SHP77 (cell line): Measurements from ENCODE around the gene CEP70.

Source experiments
- DNase-seq, 2 experiments: peaks; one replicate each; lab custom pipeline; 2025; lab: John Stamatoyannopoulos, UW

The CEP70 gene

DNA sequence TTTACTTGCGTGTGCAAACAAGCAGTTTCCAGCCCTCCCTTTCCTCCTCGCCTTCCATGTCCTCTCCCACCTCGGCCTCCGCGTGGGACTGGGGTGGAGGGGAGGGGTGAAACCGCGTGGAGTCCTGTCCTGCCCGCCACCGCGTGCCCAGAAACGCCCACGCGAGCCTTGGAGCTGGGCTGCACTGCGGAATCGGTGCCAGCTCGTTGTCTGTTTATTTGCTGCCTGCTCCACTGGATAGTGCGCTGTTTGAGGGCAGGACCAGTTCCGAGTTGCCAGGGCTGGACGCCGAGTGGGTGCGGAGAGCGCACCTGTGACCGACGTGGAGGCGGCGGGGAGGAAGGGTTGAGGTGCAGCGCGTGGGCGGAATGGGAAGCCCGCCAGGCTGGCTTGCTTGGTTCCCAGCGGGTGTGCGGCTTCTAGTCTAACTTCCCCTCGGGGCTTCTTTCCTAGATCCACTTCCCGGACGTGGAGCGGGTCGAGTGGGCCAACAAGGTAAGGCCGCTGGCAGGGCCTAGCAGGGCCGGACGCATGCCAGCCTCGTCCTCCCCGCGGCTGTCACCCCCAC, 142.4 kb downstream of the CEP70 start:
- DNase-seq: no peak

GRCh38 chr3:138450704-138451424, 143.2 kb downstream of the CEP70 start:
- DNase-seq: no peak

- no peak for DNase-seq
Measured at GRCh38 chr3:138450181-138450580, 143.9 kb downstream of the CEP70 start.

- no peak for DNase-seq
Measured at GRCh38 chr3:138449490-138449889, 144.6 kb downstream of the CEP70 start.

GRCh38 chr3:138448631-138449030, 145.4 kb downstream of the CEP70 start:
- no peak for DNase-seq

DNA sequence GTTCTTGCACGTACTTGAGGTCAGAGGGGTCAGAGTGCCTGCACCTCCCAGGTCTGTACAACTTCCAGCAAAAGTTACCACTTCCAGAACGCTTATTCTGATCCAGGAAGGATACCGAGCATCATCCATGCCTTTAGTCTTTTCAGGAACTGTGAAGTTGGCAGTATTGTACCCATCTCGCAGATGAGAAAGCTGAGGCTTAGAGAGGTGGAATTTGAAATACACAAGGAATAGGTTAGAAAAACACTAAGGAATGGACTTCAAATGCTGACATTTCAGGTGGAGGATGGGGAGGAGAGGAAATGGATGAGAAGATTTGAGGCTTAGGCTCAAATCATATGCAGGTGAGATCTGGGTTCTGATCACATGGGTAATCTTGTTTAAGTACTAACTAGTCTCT, 148.4 kb downstream of the CEP70 start:
- no peak for DNase-seq

- DNase-seq: no peak
Measured at GRCh38 chr3:138445236-138445635, 148.8 kb downstream of the CEP70 start.
